ENCODE measurements around the gene MCM10. TPM values are rescaled to one million over a fixed set of nuclear protein-coding genes. Genes with fewer than 3 reads are reported as not detected.

Gene MCM10
- total RNA-seq, 4 donors from 2014 or later = 1.3 to 15.7 (median 4.0) TPM

DNA sequence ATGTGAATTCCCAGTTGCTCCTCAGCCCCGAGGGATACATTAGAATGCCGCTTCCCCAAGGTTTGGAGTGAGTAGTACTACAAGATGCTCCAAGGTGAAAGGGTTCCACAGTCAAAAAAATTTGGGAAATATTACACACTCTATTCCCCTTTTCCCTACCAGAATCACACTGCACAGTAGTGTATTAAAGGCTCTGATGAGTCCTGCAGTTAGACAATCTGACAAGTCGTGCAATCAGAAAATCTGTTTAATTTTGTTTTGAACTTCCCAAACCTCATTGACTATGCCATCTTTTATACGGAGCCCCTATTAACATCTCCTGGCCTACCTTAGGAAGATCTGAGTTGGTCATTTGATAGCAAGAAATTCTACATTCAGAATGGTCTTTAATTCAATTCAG is 86.4 kb downstream of the MCM10 start:
- no peaks in the 10 kb centered on the region for H3K4me1 ChIP-seq
- no peaks in the 10 kb centered on the region for H3K27me3 ChIP-seq
- H3K4me3 ChIP-seq = no peak overlapping the region
- no peaks in the 10 kb centered on the region for H3K36me3 ChIP-seq
- TF ChIP-seq, protein P1, sequence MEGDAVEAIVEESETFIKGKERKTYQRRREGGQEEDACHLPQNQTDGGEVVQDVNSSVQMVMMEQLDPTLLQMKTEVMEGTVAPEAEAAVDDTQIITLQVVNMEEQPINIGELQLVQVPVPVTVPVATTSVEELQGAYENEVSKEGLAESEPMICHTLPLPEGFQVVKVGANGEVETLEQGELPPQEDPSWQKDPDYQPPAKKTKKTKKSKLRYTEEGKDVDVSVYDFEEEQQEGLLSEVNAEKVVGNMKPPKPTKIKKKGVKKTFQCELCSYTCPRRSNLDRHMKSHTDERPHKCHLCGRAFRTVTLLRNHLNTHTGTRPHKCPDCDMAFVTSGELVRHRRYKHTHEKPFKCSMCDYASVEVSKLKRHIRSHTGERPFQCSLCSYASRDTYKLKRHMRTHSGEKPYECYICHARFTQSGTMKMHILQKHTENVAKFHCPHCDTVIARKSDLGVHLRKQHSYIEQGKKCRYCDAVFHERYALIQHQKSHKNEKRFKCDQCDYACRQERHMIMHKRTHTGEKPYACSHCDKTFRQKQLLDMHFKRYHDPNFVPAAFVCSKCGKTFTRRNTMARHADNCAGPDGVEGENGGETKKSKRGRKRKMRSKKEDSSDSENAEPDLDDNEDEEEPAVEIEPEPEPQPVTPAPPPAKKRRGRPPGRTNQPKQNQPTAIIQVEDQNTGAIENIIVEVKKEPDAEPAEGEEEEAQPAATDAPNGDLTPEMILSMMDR (IDR thresholded peaks at IDR 0.05) = no peak
- TF ChIP-seq POLR2A (IDR thresholded peaks at IDR 0.05) = no peak
- no peak for DNase-seq
- H3K27ac ChIP-seq = no peak overlapping the region
- no peaks in the 10 kb centered on the region for H3K9me3 ChIP-seq

DNA sequence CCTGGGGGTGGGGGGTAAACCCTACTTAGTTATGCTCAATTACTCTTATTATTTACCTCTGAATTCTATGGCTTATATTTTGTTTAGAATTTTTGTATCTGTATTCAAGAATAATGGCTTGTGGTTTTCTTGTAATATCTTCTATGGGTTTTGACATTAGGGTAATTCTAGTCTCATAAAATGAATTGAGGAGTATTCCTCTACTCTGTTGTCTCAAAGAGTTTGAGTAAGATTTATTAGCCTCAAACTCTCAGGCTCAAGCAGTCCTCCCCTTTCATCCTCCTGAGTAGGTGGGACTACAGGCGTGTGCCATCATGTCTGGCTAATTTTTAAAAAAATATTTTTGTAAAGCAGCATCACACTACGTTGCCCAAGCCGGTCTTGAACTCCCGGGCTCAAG is 92.4 kb downstream of the MCM10 start:
- H3K27ac ChIP-seq = no peak overlapping the region
- DNase-seq = no peak
- no peaks in the 10 kb centered on the region for H3K36me3 ChIP-seq
- no peaks in the 10 kb centered on the region for H3K9me3 ChIP-seq
- no peak for TF ChIP-seq POLR2A (IDR thresholded peaks at IDR 0.05)
- TF ChIP-seq, protein P1 (IDR thresholded peaks at IDR 0.05) = no peak
- no peaks in the 10 kb centered on the region for H3K27me3 ChIP-seq
- H3K4me1 ChIP-seq = no peaks in the 10 kb centered on the region
- no peak overlapping the region for H3K4me3 ChIP-seq

DNA sequence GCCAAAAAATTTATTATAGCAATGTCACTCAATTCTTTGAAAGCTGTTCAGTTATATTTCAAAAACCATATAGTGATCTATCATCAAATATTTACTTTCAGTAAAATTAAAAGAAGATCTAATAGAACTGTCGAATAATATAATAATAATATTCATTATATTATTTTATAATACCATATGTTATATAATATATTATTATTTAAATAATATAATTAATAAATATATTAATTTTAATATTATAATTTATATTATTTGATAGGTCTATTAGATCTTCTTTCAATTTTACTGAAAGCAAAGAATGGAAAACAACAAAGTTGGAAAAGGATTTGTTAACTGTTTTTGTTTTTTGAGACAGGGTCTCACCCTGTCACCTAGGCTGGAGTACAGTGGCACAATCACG is 95.3 kb downstream of the MCM10 start:
- TF ChIP-seq, protein P1 (IDR thresholded peaks at IDR 0.05) = no peak
- TF ChIP-seq POLR2A (IDR thresholded peaks at IDR 0.05) = no peak
- Histone ChIP-seq H3K4me1 (no peaks in the 10 kb centered on the region), H3K4me3 (no peak overlapping the region), H3K27ac (no peak overlapping the region), H3K9me3 (no peaks in the 10 kb centered on the region), H3K36me3 (no peaks in the 10 kb centered on the region), H3K27me3 (no peaks in the 10 kb centered on the region)
- no peak for DNase-seq

DNA sequence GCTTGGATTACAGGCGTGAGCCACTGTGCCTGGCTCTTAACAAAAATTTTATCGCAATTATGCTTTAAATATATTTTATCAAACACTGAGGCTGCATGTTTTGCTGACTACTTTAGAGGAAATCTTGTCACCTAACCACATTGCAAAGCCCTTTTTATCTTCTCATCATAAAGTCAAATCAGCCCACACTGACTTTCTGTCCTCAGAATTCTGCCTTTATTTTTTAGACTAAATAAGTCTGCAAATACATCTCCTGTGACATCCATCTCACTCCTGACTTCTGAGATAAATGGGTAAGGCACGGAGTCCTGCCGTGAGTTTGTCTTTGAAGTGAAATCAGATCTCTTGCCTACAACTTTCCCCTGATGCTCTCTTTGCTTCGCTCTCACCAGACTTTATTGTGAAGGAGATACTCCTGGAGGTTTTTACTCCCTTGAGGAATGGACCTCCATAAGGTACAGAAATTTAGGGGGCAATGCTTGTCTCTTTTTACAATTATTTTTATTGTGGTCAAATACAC is 96.3 kb downstream of the MCM10 start:
- no peak for DNase-seq
- Histone ChIP-seq H3K4me1 (no peaks in the 10 kb centered on the region), H3K27ac (no peak overlapping the region), H3K27me3 (no peaks in the 10 kb centered on the region), H3K9me3 (no peaks in the 10 kb centered on the region), H3K36me3 (no peaks in the 10 kb centered on the region), H3K4me3 (no peak overlapping the region)
- TF ChIP-seq POLR2A (IDR thresholded peaks at IDR 0.05) = no peak
- TF ChIP-seq, protein P1 (IDR thresholded peaks at IDR 0.05) = no peak

Small RNA genes within 50 kb of the gene (small RNA-seq; reads per million reads assigned to genes)
- gene RNU6-6P = 0 reads per million in 2 donors

Other genes starting within 250 kb of the MCM10 start
- gene CCDC3, start 159.8 kb upstream of the MCM10 start, total RNA-seq = 1 to 10 TPM; 1.1 to 3.9 (median 2.7) TPM
- 100 to 1,000 TPM in 2 of 4 donors, 10 to 100 TPM in 2; 68.0 to 111 (median 90.7) TPM for gene OPTN, start 61.4 kb upstream of the MCM10 start, total RNA-seq
- not detected for gene UCMA, start 72.8 kb downstream of the MCM10 start, total RNA-seq
- gene PHYH, start 138.5 kb downstream of the MCM10 start, total RNA-seq = 10 to 100 TPM; 24.8 to 47.5 (median 37.7) TPM
- gene SEPHS1, start 186.7 kb downstream of the MCM10 start, total RNA-seq = 10 to 100 TPM; 24.3 to 34.9 (median 32.0) TPM